ENCODE measurements around the gene CECR2. TPM values are rescaled to one million over a fixed set of nuclear protein-coding genes. Genes with fewer than 3 reads are reported as not detected.

The CECR2 gene
- total and polyA plus RNA-seq, 8 donors: 0.89 to 4.4 (median 2.7) TPM

- TF ChIP-seq CTCF (IDR thresholded peaks at IDR 0.05): no peak
- Histone ChIP-seq H3K4me1 (no peaks in the 10 kb centered on the region), H3K27ac (no peak overlapping the region), H3K4me3 (no peak overlapping the region), H3K36me3 (no peaks in the 10 kb centered on the region), H3K9me3 (no peaks in the 10 kb centered on the region), H3K27me3 (no peaks in the 10 kb centered on the region)
- FAIRE-seq (no peak), ATAC-seq (no peak), DNase-seq (no peak)
- 48 to 52% methylated on average over 6 of the region's 6 CpGs for WGBS, 2 donors
- intact Hi-C loops (cut with DNase I): no loop called here
Observed at GRCh38 chr22:17334059-17334458, 35.2 kb upstream of the CECR2 start.

DNA sequence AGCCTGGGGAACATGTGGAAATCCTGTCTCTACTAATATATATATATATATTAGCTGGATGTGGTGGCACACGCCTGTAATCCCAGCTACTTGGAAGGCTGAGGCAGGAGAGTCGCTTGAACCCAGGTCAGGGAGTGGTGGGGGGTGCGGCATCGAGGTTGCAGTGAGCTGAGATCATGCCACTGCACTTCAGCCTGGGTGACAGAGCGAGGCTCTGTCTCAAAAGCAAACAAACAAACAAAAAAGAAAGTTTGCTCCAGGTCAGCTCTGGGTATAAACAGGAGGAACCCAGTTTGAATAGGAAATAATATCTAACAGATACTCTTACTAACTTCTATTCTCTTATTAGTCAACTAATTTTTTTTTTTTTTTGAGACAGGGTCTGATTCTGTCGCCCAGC lies 34.3 kb upstream of the CECR2 start:
- Histone ChIP-seq H3K27me3 (no peaks in the 10 kb centered on the region), H3K9me3 (no peaks in the 10 kb centered on the region), H3K36me3 (no peaks in the 10 kb centered on the region), H3K4me3 (no peak overlapping the region), H3K4me1 (no peaks in the 10 kb centered on the region), H3K27ac (no peak overlapping the region)
- intact Hi-C loops (cut with DNase I): no loop called here
- no peak for TF ChIP-seq CTCF (IDR thresholded peaks at IDR 0.05)
- no peak for DNase-seq
- no peak for ATAC-seq
- no peak for FAIRE-seq
- WGBS, 2 donors: 64 to 74% methylated on average over 6 of the region's 6 CpGs

- no peak for TF ChIP-seq CTCF (IDR thresholded peaks at IDR 0.05)
- WGBS, 2 donors: 47% methylated on average over 5 of the region's 5 CpGs
- intact Hi-C loops (cut with DNase I): no loop called here
- no peak for ATAC-seq
- Histone ChIP-seq H3K4me3 (no peak overlapping the region), H3K36me3 (no peaks in the 10 kb centered on the region), H3K4me1 (no peaks in the 10 kb centered on the region), H3K9me3 (no peaks in the 10 kb centered on the region), H3K27me3 (no peaks in the 10 kb centered on the region), H3K27ac (no peak overlapping the region)
- FAIRE-seq: no peak
- no peak for DNase-seq
Observed at GRCh38 chr22:17336061-17336460, 33.2 kb upstream of the CECR2 start.

GRCh38 chr22:17337639-17338038 lies 31.6 kb upstream of the CECR2 start:
- H3K27me3 ChIP-seq: no peaks in the 10 kb centered on the region
- H3K36me3 ChIP-seq: no peaks in the 10 kb centered on the region
- H3K4me3 ChIP-seq: no peak overlapping the region
- no peaks in the 10 kb centered on the region for H3K4me1 ChIP-seq
- 73 to 79% methylated on average over 11 of the region's 11 CpGs for WGBS, 2 donors
- DNase-seq: no peak
- H3K27ac ChIP-seq: no peak overlapping the region
- intact Hi-C loops (cut with DNase I): no loop called here
- no peak for TF ChIP-seq CTCF (IDR thresholded peaks at IDR 0.05)
- no peaks in the 10 kb centered on the region for H3K9me3 ChIP-seq
- no peak for ATAC-seq
- FAIRE-seq: no peak

GRCh38 chr22:17339095-17339693 lies 30.1 kb upstream of the CECR2 start:
- Histone ChIP-seq H3K4me3 (no peak overlapping the region), H3K36me3 (no peaks in the 10 kb centered on the region), H3K27ac (no peak overlapping the region), H3K4me1 (no peaks in the 10 kb centered on the region), H3K9me3 (no peaks in the 10 kb centered on the region), H3K27me3 (no peaks in the 10 kb centered on the region)
- DNase-seq: no peak
- ATAC-seq: peak in 1 of 4 donors; percentile 12
- FAIRE-seq: no peak
- intact Hi-C loops (cut with DNase I): no loop called here
- WGBS, 2 donors: 58 to 59% methylated on average over 8 of the region's 8 CpGs
- no peak for TF ChIP-seq CTCF (IDR thresholded peaks at IDR 0.05)

Data from pancreas (tissue), 10 donors.